Epithelial cell of prostate (primary cell): ENCODE results near the gene SPTLC2.

ENCODE experiments used
- DNase-seq: peaks from one replicate; pipeline ENCODE4 v3.0.0-alpha.2; 2011; ENCODE audit warnings: low read depth, low spot score
- H3K27ac ChIP-seq: fragments of 450-650 bp; 2 replicates; pipeline ENCODE4 v1.5.1; 2017; ENCODE audit warnings: mild to moderate bottlenecking

SPTLC2 gene

DNA sequence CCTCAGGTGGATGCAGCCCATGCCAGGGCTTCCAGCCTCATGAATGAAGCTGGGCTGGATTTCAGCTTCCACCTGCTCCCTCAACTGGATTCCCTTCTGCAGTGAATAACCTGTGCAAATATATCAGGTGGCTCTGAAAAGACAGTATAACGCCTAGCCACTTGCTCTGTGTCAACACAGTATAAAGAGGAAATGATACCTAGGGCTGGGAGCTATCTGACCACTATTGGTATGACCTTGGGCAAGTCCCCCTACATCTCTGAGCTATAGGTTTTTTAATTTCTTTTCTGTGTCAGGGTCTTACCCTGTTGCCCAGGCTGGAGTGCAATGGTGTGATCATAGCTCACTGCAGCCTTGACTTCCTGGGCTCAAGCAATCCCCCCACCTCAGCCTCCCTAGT, 137.6 kb downstream of the SPTLC2 start:
- DNase-seq = no peak
- no peak overlapping the region for H3K27ac ChIP-seq

DNA sequence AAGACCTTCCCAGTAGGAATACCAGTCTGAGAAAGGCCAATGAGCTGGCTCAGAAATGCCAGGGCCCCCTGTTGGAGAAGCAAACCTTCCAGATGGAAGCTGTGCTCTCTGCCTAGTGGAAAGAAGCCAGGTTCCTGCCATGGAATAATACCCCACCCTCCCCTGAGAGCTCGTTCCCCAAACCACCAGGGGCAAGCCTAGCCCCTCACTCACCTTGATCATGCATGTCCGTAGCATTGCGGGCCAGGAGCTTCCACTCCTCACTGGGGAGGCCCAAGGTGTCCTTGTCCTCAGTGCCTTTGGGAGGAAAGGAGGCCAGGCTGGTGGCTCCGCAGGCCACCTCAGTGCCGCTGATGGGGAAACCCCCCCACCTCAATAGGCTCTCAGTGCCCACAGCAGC, 138.4 kb downstream of the SPTLC2 start:
- no peak for DNase-seq

DNA sequence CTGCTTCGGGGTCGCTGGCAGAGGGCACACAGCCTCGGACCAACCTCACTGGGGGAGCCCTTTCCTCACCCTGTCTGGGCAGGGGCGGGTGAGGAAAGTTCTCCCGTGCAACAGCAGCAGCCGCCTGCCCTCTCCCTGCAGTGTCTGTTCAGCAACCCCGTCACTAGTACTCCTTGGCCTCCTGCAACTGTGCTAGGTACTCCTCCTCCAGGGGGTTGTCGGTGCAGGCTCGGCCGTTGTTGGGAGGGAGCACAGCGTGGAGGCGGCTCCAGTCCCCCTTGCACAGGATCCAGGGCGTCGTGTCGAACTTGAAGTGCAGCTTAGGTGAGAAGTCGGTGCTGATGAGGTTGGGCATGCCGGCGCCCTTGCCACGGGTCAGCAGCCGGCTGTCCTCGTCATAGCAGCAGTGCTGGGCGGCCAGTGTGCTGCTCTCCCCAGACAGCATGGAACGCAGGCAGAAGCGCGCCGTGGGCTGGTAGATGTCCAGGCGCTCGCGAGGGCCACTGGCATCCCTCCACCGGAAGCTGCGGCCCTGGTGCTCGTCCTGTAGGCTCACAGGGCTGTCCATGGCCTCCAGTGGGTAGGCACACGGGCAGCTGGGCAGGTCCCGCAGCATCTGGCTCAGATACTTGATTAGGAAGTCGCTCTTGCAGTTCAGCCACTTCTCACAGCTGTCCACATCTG, 140.9 kb downstream of the SPTLC2 start:
- H3K27ac ChIP-seq = no peak overlapping the region
- no peak for DNase-seq

More for the DNA sequence above, 138.4 kb downstream of the SPTLC2 start:
- no peak overlapping the region for H3K27ac ChIP-seq

DNA sequence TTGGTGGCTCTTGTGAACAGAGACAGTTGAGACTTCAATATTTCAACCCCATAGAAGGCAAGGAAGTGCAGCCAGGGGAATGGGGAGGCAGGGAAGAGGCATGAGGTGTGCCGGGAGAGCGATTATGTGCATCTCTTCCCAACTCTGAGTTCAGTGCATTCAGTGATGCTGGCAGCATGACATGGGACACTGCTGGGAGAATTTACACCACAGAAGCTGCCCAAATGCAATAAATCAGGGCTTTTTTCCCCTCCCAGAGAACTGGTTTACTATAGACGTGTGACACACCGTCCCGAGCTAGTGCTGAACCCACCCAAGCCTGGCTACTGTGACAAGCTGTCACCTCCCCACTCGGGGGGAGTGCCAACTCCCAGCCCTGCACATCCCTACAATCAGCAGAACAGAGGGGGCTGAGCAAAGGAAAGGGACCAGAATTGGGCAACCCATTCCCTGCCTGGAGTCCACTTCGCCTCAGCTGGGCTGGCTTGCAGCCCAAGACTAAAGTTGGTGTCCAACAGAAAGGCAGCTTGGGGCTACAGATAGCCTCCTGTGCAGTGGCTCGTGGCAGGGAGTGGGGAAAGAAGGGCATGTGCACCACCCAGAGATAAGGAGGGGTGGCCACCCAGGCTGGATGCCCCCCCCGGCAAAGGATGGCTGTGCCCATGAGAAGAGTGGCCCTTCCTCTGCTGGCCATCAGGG, 141.8 kb downstream of the SPTLC2 start:
- no peak for DNase-seq

GRCh38 chr14:77473921-77474320, 142.5 kb downstream of the SPTLC2 start:
- DNase-seq = no peak
- no peak overlapping the region for H3K27ac ChIP-seq

More for the DNA sequence above, 141.8 kb downstream of the SPTLC2 start:
- no peak overlapping the region for H3K27ac ChIP-seq

- DNase-seq = no peak
- H3K27ac ChIP-seq = no peak overlapping the region
Measured at GRCh38 chr14:77470224-77470870, 146.1 kb downstream of the SPTLC2 start.

DNA sequence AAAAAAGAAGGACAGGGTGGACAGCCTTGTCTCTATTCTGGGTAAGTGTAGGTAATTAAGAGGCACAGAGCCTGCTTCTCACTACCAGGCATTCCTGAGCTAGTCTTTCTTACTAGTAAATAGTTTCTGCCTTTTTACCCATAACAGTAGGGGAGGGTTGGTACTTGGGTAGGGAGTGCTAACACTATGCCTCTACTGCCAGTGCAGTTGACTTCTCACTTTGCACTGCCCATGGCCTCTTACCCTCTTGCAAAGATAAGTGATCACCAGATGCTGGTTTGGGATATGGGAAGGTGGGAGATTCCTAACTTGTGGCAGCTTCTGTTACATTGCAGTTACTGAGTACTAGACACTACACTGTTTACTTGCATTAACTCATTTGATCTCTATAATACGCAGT, 146.9 kb downstream of the SPTLC2 start:
- no peak overlapping the region for H3K27ac ChIP-seq
- no peak for DNase-seq

DNA sequence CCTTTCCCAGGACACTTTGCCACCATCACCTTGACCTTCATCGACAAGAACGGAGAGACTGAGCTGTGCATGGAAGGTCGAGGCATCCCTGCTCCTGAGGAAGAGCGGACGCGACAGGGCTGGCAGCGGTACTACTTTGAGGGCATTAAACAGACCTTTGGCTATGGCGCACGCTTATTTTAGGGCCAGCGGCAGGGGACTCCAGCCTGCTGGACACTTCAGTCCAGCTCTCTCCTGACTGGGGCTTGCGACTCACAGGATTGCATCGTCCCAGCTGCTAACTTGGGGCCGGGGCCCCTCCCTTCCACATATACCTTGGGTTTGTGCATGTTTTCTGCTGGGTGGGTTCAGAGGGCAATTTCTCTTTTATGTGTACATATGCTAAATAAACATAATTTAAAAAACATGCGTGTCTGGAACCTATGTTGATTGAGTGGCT, 147.4 kb downstream of the SPTLC2 start:
- no peak overlapping the region for H3K27ac ChIP-seq
- no peak for DNase-seq

DNA sequence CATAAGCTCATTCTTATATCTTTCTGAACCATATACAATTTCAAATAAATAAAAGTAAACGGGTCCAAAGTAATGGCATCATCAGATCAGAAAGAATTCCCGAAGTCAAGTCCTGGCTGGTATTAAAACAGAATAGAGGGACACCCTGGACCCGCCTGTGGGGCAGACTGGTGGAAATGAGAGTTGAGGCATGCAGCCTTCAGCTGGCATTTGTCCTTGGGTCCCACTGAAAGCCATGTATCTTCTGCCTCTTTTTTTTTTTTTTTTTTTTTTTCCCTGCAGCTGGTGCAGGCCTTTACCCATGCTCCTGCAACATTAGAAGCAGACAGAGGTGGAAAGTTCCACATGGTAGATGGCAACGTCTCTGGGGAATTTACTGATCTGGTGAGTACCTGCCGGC, 148.6 kb downstream of the SPTLC2 start:
- no peak overlapping the region for H3K27ac ChIP-seq
- no peak for DNase-seq

DNA sequence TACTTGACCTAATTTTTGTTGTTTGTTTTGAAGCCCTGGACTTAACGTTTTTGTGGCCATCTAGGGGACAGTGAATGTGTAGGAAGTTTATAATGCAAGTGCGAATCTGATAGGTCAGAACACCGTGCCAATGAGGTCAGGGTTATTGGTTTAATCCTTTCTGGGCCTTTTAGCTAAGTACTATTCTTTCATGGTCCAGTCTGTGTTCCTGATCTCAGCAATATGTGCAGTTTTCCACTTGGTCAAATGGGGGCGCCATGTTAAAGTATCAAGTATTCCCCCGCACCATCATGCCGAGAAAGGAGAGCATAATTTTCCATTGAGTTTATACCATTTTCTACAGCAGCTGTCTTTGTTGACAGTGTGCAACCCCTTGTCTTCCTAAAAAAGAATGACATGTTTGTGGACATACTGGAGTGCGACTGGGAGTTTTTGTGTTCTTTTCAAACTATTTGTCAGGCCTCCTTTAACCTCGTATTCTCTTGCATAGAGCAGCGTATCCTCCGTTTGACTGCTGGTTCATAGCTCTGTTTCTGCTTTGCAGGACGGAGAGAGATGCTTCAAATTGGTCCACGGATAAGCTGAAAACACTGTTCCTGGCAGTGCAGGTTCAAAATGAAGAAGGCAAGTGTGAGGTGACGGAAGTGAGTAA, 157.2 kb downstream of the SPTLC2 start:
- DNase-seq = no peak
- H3K27ac ChIP-seq = no peak overlapping the region

- no peak for DNase-seq
- H3K27ac ChIP-seq = peak overlapping the region; percentile 90
Measured at GRCh38 chr14:77458249-77458950, 158.0 kb downstream of the SPTLC2 start.

- peak; percentile 99 for DNase-seq
- peak within 1 kb of the TSS; percentile 90 for H3K27ac ChIP-seq
Measured at GRCh38 chr14:77457522-77458248, 158.8 kb downstream of the SPTLC2 start, which contains the start of the genes AHSA1 and VIPAS39. Gene AHSA1 (plus strand): TSS chr14:77458093. CDS start chr14:77458190, 97 bp downstream. Gene VIPAS39 (minus strand): TSS chr14:77457601. CDS start chr14:77454102, 3,499 bp downstream.

GRCh38 chr14:77457115-77457521, 159.3 kb downstream of the SPTLC2 start:
- no peak for DNase-seq
- H3K27ac ChIP-seq = peak overlapping the region; percentile 90
